ENCODE results near the gene ALKBH8.
"Not testable (repeated sequence)": the region's sequence is repeated elsewhere in the genome, so short reads cannot be mapped to it uniquely, and the experiment has no call there.

ALKBH8 gene

GRCh38 chr11:107565219-107565937 lies at the start of gene ALKBH8:
Gene ALKBH8 (minus strand): TSS chr11:107565735. CDS start chr11:107560893, 4,842 bp downstream.
- DNase-seq, result peak; percentile 76

- DNase-seq, result no peak
Observed at GRCh38 chr11:107612445-107612844, 46.9 kb upstream of the ALKBH8 start.

- DNase-seq, result no peak
Observed at GRCh38 chr11:107609400-107610218, 44.1 kb upstream of the ALKBH8 start.

- DNase-seq, result no peak
Observed at GRCh38 chr11:107608809-107609208, 43.3 kb upstream of the ALKBH8 start.

GRCh38 chr11:107606141-107606540 lies 40.6 kb upstream of the ALKBH8 start:
- no peak for DNase-seq

GRCh38 chr11:107605061-107606006 lies 39.8 kb upstream of the ALKBH8 start:
- DNase-seq, result no peak

- no peak for DNase-seq
Observed at GRCh38 chr11:107598225-107599139, 32.9 kb upstream of the ALKBH8 start.

- DNase-seq, result no peak
Observed at GRCh38 chr11:107594736-107595135, 29.2 kb upstream of the ALKBH8 start.

GRCh38 chr11:107593951-107594350 lies 28.4 kb upstream of the ALKBH8 start:
- DNase-seq, result no peak

- DNase-seq, result no peak
Observed at GRCh38 chr11:107592813-107593212, 27.3 kb upstream of the ALKBH8 start.

GRCh38 chr11:107592231-107592590 lies 26.7 kb upstream of the ALKBH8 start:
- no peak for DNase-seq

- peak; percentile 4 for DNase-seq
Observed at GRCh38 chr11:107591378-107592230, 26.1 kb upstream of the ALKBH8 start.

GRCh38 chr11:107590460-107591377 lies 25.2 kb upstream of the ALKBH8 start, which contains the start of gene ELMOD1:
Gene ELMOD1 (plus strand): TSS chr11:107591147. CDS start chr11:107618190, 27,043 bp downstream.
- DNase-seq, result peak; percentile 11

- no peak for DNase-seq
Observed at GRCh38 chr11:107587306-107587979, 21.9 kb upstream of the ALKBH8 start.

GRCh38 chr11:107583629-107584195 lies 18.2 kb upstream of the ALKBH8 start:
- no peak for DNase-seq

GRCh38 chr11:107581147-107581546 lies 15.6 kb upstream of the ALKBH8 start:
- no peak for DNase-seq

GRCh38 chr11:107579169-107579568 lies 13.6 kb upstream of the ALKBH8 start:
- DNase-seq, result not testable (repeated sequence)

- no peak for DNase-seq
Observed at GRCh38 chr11:107577346-107577711, 11.8 kb upstream of the ALKBH8 start.

All from activated gamma-delta T cell treated with Interleukin-2 at 50 U/mL for 16 hours (primary cell).